ENCODE results near the gene FOXJ2. TPM values are rescaled to one million over a fixed set of nuclear protein-coding genes. Genes with fewer than 3 reads are reported as not detected.

The FOXJ2 gene
- total RNA-seq, 4 donors from 2014 or later: 10.9 to 23.0 (median 13.3) TPM

DNA sequence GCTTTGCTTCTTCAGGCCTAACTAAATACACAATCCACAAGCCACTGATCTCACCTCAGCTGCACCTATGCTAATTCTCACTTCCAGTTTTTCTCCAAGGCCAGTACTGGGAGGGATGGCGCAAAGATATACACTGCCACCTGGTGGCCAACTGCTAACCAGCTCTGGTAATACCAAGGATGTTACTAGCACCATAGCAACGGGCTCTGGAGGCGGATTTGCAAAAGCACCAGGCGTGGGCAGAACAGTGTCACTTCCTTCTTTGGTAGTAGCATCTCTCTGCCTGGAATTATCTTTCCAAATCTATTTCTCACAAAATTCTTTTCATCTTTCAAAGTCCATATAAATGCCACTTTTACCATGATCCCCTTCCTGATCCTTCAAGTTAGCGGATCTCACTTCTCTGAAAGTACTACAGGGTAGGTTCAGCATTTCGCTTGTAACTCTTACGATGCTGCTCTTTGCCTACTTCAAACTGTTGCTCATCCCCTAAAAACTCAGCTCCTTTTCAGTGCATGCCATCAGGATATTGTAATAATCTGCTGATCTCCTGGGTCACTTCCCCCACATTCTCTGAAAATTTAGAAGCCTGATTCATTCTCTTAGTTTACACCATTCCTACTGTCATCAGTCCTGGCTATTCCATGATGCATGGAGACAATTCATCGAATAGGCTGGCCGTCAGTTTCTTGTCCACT is 37.1 kb upstream of the FOXJ2 start:
- TF ChIP-seq, protein P1, sequence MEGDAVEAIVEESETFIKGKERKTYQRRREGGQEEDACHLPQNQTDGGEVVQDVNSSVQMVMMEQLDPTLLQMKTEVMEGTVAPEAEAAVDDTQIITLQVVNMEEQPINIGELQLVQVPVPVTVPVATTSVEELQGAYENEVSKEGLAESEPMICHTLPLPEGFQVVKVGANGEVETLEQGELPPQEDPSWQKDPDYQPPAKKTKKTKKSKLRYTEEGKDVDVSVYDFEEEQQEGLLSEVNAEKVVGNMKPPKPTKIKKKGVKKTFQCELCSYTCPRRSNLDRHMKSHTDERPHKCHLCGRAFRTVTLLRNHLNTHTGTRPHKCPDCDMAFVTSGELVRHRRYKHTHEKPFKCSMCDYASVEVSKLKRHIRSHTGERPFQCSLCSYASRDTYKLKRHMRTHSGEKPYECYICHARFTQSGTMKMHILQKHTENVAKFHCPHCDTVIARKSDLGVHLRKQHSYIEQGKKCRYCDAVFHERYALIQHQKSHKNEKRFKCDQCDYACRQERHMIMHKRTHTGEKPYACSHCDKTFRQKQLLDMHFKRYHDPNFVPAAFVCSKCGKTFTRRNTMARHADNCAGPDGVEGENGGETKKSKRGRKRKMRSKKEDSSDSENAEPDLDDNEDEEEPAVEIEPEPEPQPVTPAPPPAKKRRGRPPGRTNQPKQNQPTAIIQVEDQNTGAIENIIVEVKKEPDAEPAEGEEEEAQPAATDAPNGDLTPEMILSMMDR (IDR thresholded peaks at IDR 0.05; ENCODE audit: low read depth): no peak

DNA sequence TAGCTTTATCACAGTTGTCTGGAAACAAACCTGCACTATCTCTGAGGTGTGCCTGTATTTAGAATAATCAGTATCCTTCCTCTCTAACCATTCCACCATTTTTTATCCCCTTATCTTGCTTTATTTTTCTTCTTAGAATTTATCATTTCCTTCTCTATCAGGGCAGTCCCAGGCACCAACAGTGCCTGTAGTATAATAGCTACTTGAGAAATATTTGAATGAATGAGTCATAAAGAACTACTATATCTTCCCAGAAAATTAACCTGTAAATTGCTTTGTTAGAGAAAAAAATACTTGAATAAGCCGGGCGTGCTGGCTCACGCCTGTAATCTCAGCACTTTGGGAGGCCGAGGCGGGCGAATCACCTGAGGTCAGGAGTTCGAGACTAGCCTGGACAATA is 21.2 kb upstream of the FOXJ2 start:
- TF ChIP-seq, protein P1 (IDR thresholded peaks at IDR 0.05; ENCODE audit: low read depth): no peak

DNA sequence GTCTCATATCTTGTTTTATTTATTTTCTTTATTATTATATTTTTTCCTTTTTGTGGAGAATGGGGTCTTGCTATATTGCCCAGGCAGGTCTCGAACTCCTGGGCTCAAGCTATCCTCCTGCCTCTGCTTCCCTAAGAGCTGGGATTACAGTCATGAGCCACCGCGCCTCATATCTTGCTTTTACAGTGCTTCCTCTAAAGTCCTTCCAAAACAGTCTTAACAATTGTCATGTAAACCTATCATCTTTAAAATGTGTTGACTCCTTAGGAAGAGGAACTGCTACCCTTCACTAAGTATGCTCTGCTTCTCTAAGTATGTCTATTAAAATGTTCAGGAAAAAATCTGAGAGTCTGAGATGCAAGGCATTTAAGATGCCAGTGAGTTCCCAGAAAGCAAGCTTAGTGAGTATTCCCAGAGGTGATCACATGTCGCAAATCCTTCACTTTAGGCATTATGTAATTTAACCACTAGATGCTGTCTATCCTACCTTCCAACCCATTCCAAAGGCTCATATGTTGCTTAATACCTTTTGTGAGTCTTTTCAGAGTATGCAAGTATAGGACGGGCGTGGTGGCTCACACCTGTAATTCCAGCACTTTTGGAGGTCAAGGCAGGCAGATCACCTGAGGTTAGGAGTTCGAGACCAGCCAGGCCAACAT is 19.7 kb upstream of the FOXJ2 start:
- TF ChIP-seq, protein P1 (IDR thresholded peaks at IDR 0.05; ENCODE audit: low read depth): no peak

DNA sequence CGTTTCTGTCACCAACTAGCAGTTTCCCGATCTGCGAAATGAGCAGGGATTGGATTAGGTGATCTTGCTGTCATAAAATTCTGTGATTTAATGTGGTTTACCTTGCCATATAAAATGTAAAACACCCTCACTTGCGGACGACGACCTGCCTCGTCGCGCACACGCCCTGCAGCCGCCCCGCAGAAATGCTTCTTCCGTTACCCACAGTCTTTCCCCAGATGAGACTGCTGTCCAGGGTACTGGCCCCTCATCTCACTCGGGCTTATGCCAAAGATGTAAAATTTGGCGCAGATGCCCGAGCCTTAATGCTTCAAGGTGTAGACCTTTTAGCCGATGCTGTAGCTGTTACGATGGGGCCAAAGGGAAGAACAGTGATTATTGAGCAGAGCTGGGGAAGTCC is 17.7 kb upstream of the FOXJ2 start:
- TF ChIP-seq, protein P1 (IDR thresholded peaks at IDR 0.05; ENCODE audit: low read depth): no peak

DNA sequence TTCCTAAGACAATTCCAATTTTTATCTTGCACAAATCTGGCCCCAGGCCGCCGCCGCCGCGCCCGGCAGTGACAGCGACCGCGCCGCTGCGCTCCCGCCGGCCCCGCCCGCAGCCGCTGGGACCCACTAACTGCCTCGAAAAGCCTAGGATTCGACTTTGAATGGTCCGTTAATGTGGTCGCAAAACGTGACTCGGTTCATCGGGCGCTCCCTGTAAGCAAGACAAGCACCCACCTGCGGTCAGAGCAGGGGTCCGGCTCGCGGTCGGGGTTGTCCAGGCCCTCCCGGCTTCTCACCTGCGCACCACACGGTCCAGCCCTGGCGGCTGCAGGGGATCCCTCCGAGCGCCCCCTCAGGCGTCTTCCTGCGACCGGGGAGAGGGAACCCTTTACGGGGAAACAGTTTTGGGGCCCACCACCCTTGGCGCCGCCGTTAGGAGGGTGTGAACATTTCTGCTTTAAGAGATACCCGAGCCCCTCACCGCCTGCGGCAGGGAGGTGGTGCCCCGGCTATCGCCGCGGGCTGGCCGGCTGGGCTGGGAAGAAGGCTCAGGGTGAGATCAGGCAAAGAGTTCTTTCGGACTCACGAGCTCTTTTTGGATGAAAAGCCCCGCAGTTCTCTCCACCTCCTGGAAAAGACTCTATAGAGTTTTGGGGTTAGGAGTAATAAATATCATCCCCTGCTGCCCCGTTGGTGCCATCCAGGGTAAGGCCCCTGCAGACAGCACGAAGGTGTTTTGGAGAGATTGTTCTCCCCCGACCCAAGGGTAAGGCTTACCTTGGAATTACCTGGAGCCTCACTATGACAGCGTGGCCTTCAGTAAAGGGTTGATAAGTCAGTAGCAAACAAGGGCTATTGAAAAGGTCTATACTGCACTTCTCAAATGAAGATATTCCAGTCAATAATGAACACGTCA is 13.6 kb upstream of the FOXJ2 start:
- TF ChIP-seq, protein P1 (IDR thresholded peaks at IDR 0.05; ENCODE audit: low read depth): no peak

DNA sequence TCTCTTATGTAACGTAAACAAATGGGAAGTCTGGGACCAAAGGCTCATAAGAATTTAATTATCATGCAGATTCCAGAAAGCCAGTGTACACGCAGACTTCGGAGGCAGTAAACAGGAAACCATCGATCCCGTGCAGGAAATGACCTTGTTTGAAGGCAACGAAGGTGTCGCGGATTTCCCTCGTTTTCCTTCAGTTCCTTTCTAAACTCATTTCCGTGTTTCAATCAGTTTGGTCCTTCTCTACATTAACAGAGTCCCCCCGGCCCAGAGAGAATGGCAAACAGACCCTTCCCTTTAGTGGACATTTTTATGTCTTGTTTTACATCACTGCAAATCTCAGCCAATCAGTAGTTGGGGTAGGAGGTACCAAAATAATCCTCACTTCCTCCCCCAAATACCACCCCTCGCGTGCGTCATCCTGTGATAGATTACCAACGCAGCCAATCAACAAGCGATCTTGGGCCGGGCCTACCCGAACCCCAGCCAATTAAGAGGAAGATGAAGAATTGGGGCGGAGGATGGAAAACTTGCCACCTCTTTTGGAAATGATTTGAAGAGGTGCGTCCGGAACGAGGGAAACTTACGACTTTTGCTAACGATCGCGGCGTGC is 6.1 kb upstream of the FOXJ2 start:
- TF ChIP-seq, protein P1 (IDR thresholded peaks at IDR 0.05; ENCODE audit: low read depth): no peak
